Measurements from ENCODE around the gene CRYZL1. TPM values are rescaled to one million over a fixed set of nuclear protein-coding genes. Genes with fewer than 3 reads are reported as not detected.
"Not testable (repeated sequence)": the region's sequence is repeated elsewhere in the genome, so short reads cannot be mapped to it uniquely, and the experiment has no call there.

The CRYZL1 gene
- total and polyA plus RNA-seq, 2 donors (not counting 1 experiment from before 2014, with no cell fraction given) = 30.7 to 72.6 TPM

DNA sequence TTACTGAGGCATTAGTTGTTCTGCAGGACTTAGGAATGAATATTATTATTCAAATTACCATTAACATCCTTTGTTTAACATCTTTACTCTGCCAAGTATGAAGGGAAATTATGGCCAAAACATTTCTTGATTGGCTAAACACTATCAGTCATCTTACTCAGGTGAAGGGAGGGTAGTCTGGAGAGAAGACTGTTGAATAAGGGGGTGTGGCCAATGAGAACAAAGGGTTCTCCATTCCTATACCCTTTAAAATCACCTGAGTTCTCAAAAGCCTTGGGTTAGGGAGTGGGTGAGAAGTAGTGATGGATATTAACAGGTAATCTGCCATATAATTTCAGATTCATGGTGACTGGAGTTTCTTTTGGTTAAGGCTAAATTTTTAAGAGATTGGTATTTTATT is 19.3 kb downstream of the CRYZL1 start:
- Histone ChIP-seq H3K36me3 (ENCODE audit: control insufficient read depth, insufficient read depth, low read length) (no peaks in the 10 kb centered on the region), H4K20me1 (ENCODE audit: control insufficient read depth, extremely low read depth, insufficient read depth, low read length) (no peaks in the 10 kb centered on the region), H3K4me1 (ENCODE audit: control insufficient read depth, extremely low read depth, insufficient read depth, low read length) (no peaks in the 10 kb centered on the region), H2AFZ (ENCODE audit: low read length) (no peak overlapping the region), H3K27me3 (ENCODE audit: control insufficient read depth, insufficient read depth, low read length) (no peaks in the 10 kb centered on the region), H3K9ac (ENCODE audit: insufficient read depth, low read length) (no peak overlapping the region), H3K27ac (ENCODE audit: insufficient read depth, low read length) (no peak overlapping the region), H3K79me2 (ENCODE audit: control insufficient read depth, insufficient read depth, low read length) (no peaks in the 10 kb centered on the region), H3K4me3 (replicated peaks in 1 of 4; ENCODE audit: control extremely low read depth in 1 of 4, insufficient read depth in 1 of 4, low read depth in 3 of 4, low read length in 4 of 4) (no peak overlapping the region), H3K9me3 (ENCODE audit: control insufficient read depth, insufficient read depth, low read depth, low read length) (no peaks in the 10 kb centered on the region), H3K4me2 (ENCODE audit: extremely low read depth, insufficient read depth, low read length) (no peak overlapping the region)
- TF ChIP-seq, protein P1, sequence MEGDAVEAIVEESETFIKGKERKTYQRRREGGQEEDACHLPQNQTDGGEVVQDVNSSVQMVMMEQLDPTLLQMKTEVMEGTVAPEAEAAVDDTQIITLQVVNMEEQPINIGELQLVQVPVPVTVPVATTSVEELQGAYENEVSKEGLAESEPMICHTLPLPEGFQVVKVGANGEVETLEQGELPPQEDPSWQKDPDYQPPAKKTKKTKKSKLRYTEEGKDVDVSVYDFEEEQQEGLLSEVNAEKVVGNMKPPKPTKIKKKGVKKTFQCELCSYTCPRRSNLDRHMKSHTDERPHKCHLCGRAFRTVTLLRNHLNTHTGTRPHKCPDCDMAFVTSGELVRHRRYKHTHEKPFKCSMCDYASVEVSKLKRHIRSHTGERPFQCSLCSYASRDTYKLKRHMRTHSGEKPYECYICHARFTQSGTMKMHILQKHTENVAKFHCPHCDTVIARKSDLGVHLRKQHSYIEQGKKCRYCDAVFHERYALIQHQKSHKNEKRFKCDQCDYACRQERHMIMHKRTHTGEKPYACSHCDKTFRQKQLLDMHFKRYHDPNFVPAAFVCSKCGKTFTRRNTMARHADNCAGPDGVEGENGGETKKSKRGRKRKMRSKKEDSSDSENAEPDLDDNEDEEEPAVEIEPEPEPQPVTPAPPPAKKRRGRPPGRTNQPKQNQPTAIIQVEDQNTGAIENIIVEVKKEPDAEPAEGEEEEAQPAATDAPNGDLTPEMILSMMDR (conservative IDR thresholded peaks at IDR 0.05 in 1 of 2, IDR thresholded peaks at IDR 0.05 in 1 of 2; ENCODE audit: low read depth in 1 of 2, low read length in 2 of 2) = no peak
- TF ChIP-seq EZH2 (IDR thresholded peaks at IDR 0.05; ENCODE audit: low read length, missing control alignments) = no peak
- DNase-seq (ENCODE audit: low read depth in 2 of 2) = no peak

DNA sequence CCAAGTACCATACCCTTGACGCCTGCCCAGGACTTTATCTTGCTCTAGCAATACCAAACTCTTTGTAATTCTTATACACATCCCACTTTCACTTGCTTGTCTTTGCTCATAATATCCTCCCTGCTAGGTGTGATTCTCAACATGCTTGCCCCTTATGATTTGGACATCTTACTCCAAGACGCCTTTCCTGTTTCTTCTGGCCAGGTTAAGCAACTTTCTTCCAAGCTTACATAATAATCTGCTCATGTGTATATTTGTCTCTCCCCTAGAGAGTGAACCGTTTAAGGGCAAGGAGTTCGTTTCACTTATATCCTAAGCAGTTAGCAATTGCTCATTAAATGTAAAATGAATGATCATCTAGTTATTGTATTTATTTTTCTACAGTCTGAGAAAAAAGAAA is 21.8 kb downstream of the CRYZL1 start:
- DNase-seq (ENCODE audit: low read depth in 2 of 2) = no peak
- no peaks in the 10 kb centered on the region for H3K27me3 ChIP-seq (ENCODE audit: control insufficient read depth, insufficient read depth, low read length)
- no peaks in the 10 kb centered on the region for H4K20me1 ChIP-seq (ENCODE audit: control insufficient read depth, extremely low read depth, insufficient read depth, low read length)
- no peaks in the 10 kb centered on the region for H3K4me1 ChIP-seq (ENCODE audit: control insufficient read depth, extremely low read depth, insufficient read depth, low read length)
- H3K9ac ChIP-seq (ENCODE audit: insufficient read depth, low read length) = no peak overlapping the region
- TF ChIP-seq, protein P1 (conservative IDR thresholded peaks at IDR 0.05 in 1 of 2, IDR thresholded peaks at IDR 0.05 in 1 of 2; ENCODE audit: low read depth in 1 of 2, low read length in 2 of 2) = no peak
- TF ChIP-seq EZH2 (IDR thresholded peaks at IDR 0.05; ENCODE audit: low read length, missing control alignments) = no peak
- H3K4me2 ChIP-seq (ENCODE audit: extremely low read depth, insufficient read depth, low read length) = no peak overlapping the region
- no peaks in the 10 kb centered on the region for H3K9me3 ChIP-seq (ENCODE audit: control insufficient read depth, insufficient read depth, low read depth, low read length)
- H2AFZ ChIP-seq (ENCODE audit: low read length) = no peak overlapping the region
- no peak overlapping the region for H3K27ac ChIP-seq (ENCODE audit: insufficient read depth, low read length)
- H3K36me3 ChIP-seq (ENCODE audit: control insufficient read depth, insufficient read depth, low read length) = no peaks in the 10 kb centered on the region
- H3K79me2 ChIP-seq (ENCODE audit: control insufficient read depth, insufficient read depth, low read length) = no peaks in the 10 kb centered on the region
- H3K4me3 ChIP-seq (replicated peaks in 1 of 4; ENCODE audit: control extremely low read depth in 1 of 4, insufficient read depth in 1 of 4, low read depth in 3 of 4, low read length in 4 of 4) = no peak overlapping the region

GRCh38 chr21:33618407-33618806 is 23.1 kb downstream of the CRYZL1 start:
- H3K4me3 ChIP-seq (replicated peaks in 1 of 4; ENCODE audit: control extremely low read depth in 1 of 4, insufficient read depth in 1 of 4, low read depth in 3 of 4, low read length in 4 of 4) = no peak overlapping the region
- no peaks in the 10 kb centered on the region for H3K79me2 ChIP-seq (ENCODE audit: control insufficient read depth, insufficient read depth, low read length)
- H2AFZ ChIP-seq (ENCODE audit: low read length) = no peak overlapping the region
- no peaks in the 10 kb centered on the region for H3K36me3 ChIP-seq (ENCODE audit: control insufficient read depth, insufficient read depth, low read length)
- H4K20me1 ChIP-seq (ENCODE audit: control insufficient read depth, extremely low read depth, insufficient read depth, low read length) = no peaks in the 10 kb centered on the region
- no peaks in the 10 kb centered on the region for H3K27me3 ChIP-seq (ENCODE audit: control insufficient read depth, insufficient read depth, low read length)
- no peaks in the 10 kb centered on the region for H3K9me3 ChIP-seq (ENCODE audit: control insufficient read depth, insufficient read depth, low read depth, low read length)
- TF ChIP-seq EZH2 (IDR thresholded peaks at IDR 0.05; ENCODE audit: low read length, missing control alignments) = no peak
- H3K4me1 ChIP-seq (ENCODE audit: control insufficient read depth, extremely low read depth, insufficient read depth, low read length) = no peaks in the 10 kb centered on the region
- H3K4me2 ChIP-seq (ENCODE audit: extremely low read depth, insufficient read depth, low read length) = no peak overlapping the region
- DNase-seq (ENCODE audit: low read depth in 2 of 2) = no peak
- H3K9ac ChIP-seq (ENCODE audit: insufficient read depth, low read length) = no peak overlapping the region
- no peak overlapping the region for H3K27ac ChIP-seq (ENCODE audit: insufficient read depth, low read length)

DNA sequence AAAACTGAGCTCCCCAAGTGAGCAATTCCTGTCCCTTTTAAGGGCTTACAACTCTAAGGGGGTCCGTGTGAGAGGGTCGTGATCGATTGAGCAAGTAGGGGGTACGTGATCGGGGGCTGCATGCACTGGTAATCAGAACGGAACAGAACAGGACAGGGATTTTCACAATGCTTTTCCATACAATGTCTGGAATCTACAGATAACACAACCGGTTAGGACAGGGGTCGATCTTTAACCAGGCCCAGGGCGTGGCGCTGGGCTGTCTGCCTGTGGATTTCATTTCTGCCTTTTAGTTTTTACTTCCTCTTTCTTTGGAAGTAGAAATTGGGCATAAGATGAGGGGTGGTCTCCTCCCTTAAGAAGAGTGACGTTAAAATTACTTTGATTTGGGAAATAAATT is 24.0 kb downstream of the CRYZL1 start:
- not testable (repeated sequence) for H2AFZ ChIP-seq (ENCODE audit: low read length); H3K9ac ChIP-seq (ENCODE audit: insufficient read depth, low read length); H3K36me3 ChIP-seq (ENCODE audit: control insufficient read depth, insufficient read depth, low read length); H3K4me2 ChIP-seq (ENCODE audit: extremely low read depth, insufficient read depth, low read length); DNase-seq (ENCODE audit: low read depth in 2 of 2); H3K4me1 ChIP-seq (ENCODE audit: control insufficient read depth, extremely low read depth, insufficient read depth, low read length); H3K79me2 ChIP-seq (ENCODE audit: control insufficient read depth, insufficient read depth, low read length); H3K27ac ChIP-seq (ENCODE audit: insufficient read depth, low read length); H3K4me3 ChIP-seq (replicated peaks in 1 of 4; ENCODE audit: control extremely low read depth in 1 of 4, insufficient read depth in 1 of 4, low read depth in 3 of 4, low read length in 4 of 4); H4K20me1 ChIP-seq (ENCODE audit: control insufficient read depth, extremely low read depth, insufficient read depth, low read length); H3K9me3 ChIP-seq (ENCODE audit: control insufficient read depth, insufficient read depth, low read depth, low read length); H3K27me3 ChIP-seq (ENCODE audit: control insufficient read depth, insufficient read depth, low read length)
